Raji (cell line): ENCODE data around the gene PLEKHB2.

Experiments used
- POLR2A ChIP-seq: IDR thresholded peaks from 2 replicates; pipeline ENCODE4 v1.6.1; 2011; ENCODE audit warnings: low read depth, low read length, control low read depth; ENCODE audit not compliant: insufficient read depth

Gene PLEKHB2

DNA sequence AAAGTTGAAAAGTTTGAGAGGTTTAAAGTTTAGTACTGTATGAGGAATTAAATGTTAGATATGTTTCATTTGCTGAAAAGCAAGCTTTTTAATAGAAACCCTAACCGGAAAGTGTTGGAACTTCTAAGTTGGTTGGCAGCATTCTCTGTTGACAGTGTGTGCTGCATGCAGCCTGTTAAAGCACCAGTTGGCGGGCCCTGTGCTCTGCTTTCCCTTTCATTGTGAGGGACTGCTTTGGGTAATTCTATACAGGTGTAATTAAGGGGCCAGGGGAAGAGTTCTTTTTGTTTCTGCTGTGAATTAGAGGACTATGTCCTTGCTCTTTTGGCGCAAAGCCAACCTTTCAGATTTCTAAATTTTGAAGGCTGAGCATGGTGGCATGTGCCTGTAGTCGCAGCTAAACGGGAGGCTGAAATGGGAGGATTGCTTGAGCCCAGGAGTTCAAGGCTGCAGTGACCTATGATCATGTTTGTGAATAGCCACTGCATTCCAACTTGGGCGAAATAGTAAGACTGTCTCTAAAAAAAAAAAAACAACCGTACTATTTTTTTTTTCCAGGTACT is 20.1 kb downstream of the PLEKHB2 start:
- no peak for TF ChIP-seq POLR2A

DNA sequence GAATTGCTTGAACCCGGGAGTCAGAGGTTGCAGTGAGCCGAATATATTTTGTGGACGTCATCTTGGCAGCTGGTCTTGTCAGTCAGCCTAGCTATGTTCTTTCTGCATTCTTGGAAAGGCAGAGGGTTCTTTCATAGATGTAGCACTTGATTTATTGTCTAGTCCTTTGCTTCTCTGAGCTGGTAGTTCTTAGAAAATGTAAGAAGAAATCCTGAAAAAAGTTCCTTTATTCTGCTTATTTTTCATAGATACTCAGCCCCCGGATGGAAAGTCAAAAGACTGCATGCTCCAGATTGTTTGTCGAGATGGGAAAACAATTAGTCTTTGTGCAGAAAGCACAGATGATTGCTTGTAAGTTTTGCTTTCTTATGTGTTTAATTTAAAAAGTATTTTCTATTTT is 21.3 kb downstream of the PLEKHB2 start:
- TF ChIP-seq POLR2A = no peak

- no peak for TF ChIP-seq POLR2A
These were observed 21.9 kb downstream of the PLEKHB2 start for GRCh38 chr2:131127076-131127475.

DNA sequence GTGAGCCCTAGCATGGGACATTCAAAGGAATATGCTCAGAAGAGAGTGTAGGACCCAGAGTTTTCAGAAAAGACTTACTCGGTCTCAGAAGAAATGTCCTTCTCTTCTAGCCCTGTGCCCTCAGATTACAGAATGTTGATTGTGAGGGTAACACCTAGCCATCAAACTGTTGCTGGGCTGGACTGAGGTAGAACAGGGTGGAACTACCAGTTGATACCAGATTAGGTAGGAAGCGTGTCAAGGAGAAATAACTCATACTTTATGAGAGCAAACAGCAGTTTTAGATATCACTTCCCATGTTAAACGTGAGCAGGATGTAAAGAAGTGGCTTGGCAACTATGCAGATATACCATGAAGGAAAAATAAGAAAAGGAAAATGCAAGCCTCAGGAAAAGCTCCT is 22.8 kb downstream of the PLEKHB2 start:
- TF ChIP-seq POLR2A = no peak

- TF ChIP-seq POLR2A = no peak
These were observed 25.1 kb downstream of the PLEKHB2 start for GRCh38 chr2:131130298-131130596.

- TF ChIP-seq POLR2A = no peak
These were observed 27.6 kb downstream of the PLEKHB2 start for GRCh38 chr2:131132729-131133128.

DNA sequence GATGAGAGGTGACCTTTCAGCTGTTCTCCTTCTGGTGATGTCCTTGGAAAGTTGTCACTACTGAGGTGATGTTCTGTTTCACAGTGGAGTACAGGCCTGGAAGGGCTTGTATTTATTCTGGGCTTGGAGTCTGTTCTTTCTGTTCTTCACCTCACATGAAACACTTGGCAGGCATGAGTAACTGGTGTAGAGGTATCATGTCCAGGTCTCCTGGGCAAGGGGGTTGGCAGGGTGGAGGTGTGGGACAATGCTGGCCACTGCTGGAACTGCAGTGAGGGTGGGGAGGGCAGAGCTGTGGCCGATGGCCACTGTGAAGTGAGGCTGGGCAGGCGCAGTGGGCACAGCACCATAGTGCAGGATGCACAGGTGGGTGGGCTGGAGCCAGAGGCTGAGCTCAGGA is 35.4 kb downstream of the PLEKHB2 start:
- TF ChIP-seq POLR2A = no peak

DNA sequence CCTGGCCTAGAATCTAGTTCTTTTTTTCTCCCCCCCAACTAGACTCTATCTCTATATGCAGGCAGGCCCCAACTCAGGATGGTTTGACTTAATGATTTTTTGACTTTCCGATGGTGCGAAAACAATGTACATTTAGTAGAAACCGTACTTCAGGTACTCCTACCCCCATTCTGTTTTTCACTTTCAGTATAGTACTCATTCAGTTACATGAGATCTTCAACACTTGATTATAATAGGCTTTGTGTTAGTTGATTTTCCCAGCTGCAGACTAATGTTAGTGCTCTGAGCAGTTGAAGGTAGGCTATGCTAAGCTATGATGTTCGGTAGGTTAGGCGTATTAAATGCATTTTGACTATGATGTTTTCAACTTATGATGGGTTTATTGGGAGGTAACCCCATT is 37.7 kb downstream of the PLEKHB2 start:
- no peak for TF ChIP-seq POLR2A

GRCh38 chr2:131143803-131144202 is 38.7 kb downstream of the PLEKHB2 start:
- TF ChIP-seq POLR2A = no peak

GRCh38 chr2:131145040-131145439 is 39.9 kb downstream of the PLEKHB2 start:
- no peak for TF ChIP-seq POLR2A

DNA sequence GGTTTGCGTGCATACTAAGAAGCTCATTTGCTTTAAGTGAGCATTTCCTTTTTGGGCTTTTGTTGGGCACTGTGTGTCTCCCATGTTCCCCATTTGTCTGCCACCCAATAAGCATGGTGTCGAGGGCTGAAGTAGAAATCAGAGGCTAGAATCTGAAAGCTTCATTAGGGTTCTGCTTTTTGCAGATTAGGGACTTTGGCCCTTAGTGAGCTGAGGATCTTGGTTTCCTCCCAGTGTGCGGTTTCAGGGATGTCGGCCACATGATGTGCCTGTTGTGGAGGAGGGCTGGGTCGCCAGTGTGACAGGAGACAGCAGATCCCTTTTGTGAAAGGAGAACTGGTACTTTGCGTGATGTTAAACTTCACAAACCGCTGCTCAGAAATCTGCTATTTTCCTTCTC is 41.1 kb downstream of the PLEKHB2 start:
- no peak for TF ChIP-seq POLR2A

GRCh38 chr2:131146749-131147148 is 41.6 kb downstream of the PLEKHB2 start:
- TF ChIP-seq POLR2A = no peak

DNA sequence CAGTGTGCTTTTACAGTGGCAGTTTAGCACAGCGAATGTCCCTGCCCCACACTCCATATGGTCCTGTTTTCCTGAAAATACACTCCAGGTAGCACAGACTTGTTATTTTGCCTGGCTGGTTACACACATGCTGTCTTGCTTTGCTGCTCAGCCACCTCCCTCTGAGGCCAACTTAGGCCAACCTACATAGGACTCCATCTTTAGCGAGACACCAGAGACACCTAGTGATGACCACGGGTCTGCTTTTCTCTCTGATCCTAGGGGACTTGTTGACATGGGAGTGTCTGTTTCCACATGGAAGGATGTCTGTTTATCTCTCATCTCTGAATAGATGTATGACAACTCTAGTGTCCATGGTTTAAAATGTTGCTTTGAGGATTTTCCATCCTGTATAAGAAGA is 43.3 kb downstream of the PLEKHB2 start:
- TF ChIP-seq POLR2A = no peak

- no peak for TF ChIP-seq POLR2A
These were observed 46.3 kb downstream of the PLEKHB2 start for GRCh38 chr2:131151398-131151797.

GRCh38 chr2:131152074-131152473 is 46.9 kb downstream of the PLEKHB2 start:
- TF ChIP-seq POLR2A = no peak

GRCh38 chr2:131153529-131153928 is 48.4 kb downstream of the PLEKHB2 start:
- no peak for TF ChIP-seq POLR2A

GRCh38 chr2:131154071-131154531 is 49.0 kb downstream of the PLEKHB2 start:
- no peak for TF ChIP-seq POLR2A

DNA sequence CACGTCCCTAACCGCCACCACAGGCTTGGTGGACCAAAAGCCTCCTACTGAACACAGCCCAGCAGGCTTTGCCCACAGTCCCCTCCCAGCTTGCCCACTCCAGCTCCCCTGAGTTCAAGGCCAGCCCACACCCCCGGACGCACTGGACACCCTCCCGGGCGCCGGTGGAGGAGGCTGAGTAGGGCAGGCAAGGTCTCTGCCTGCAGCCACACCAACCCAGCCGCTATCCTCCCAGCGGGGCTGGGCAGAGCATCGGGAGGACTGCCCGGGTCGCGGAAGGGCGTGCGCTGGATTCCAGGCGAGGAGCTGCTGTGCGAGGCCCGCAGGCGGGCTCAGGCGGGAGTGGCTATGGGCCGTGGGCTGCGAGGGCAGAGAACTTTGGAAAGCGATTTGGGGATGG is 49.5 kb downstream of the PLEKHB2 start:
- no peak for TF ChIP-seq POLR2A

- TF ChIP-seq POLR2A = no peak
These were observed 50.2 kb downstream of the PLEKHB2 start for GRCh38 chr2:131155208-131155855.
